Hepatocyte (in vitro differentiated cells): ENCODE measurements around the gene FGF2. TPM values are rescaled to one million over a fixed set of nuclear protein-coding genes. Genes with fewer than 3 reads are reported as not detected.

Source experiments
- DNase-seq: peaks from one replicate; pipeline ENCODE4 v3.0.0-alpha.2; 2016; ENCODE audit warnings: low spot score
- H2AFZ ChIP-seq: fragments of 200-600 bp; sonication (generic); 2 replicates; pipeline ENCODE4 v1.6.0; 2016; ENCODE audit warnings: antibody characterized with exemption, mild to moderate bottlenecking
- H3K27ac ChIP-seq: fragments of 200-600 bp; sonication (generic); 2 replicates; pipeline ENCODE4 v1.5.1; 2016; ENCODE audit warnings: mild to moderate bottlenecking
- H3K27me3 ChIP-seq: fragments of 200-600 bp; sonication (generic); 2 replicates; pipeline ENCODE4 v1.6.1; 2016
- H3K36me3 ChIP-seq: fragments of 200-600 bp; sonication (generic); replicated peaks from 2 replicates; pipeline ENCODE4 v1.5.1; 2016; ENCODE audit warnings: low read depth; ENCODE audit not compliant: insufficient read depth
- H3K4me1 ChIP-seq: fragments of 200-600 bp; sonication (generic); 2 replicates; pipeline ENCODE4 v1.5.1; 2016; ENCODE audit warnings: mild to moderate bottlenecking, moderate library complexity; ENCODE audit not compliant: insufficient read depth
- H3K4me2 ChIP-seq: fragments of 200-600 bp; sonication (generic); 2 replicates; pipeline ENCODE4 v1.6.0; 2016
- H3K4me3 ChIP-seq: fragments of 200-600 bp; sonication (generic); 2 replicates; pipeline ENCODE4 v1.5.1; 2016; ENCODE audit warnings: mild to moderate bottlenecking
- H3K79me2 ChIP-seq: fragments of 200-600 bp; sonication (generic); 2 replicates; pipeline ENCODE4 v1.6.0; 2017; ENCODE audit warnings: mild to moderate bottlenecking
- H3K9me2 ChIP-seq: fragments of 200-600 bp; sonication (generic); replicated peaks from 2 replicates; pipeline ENCODE4 v1.6.0; 2017; ENCODE audit warnings: mild to moderate bottlenecking; ENCODE audit not compliant: insufficient read depth
- H3K9me3 ChIP-seq: fragments of 200-600 bp; sonication (generic); 2 replicates; pipeline ENCODE4 v1.5.1; 2016; ENCODE audit warnings: low read depth, mild to moderate bottlenecking
- H4K20me1 ChIP-seq: fragments of 200-600 bp; sonication (generic); 2 replicates; pipeline ENCODE4 v1.6.0; 2016; ENCODE audit warnings: mild to moderate bottlenecking; ENCODE audit not compliant: insufficient read depth, poor library complexity, severe bottlenecking
- CTCF ChIP-seq: fragments of 200-600 bp; sonication (generic); IDR thresholded peaks from 2 replicates; pipeline ENCODE4 v1.5.1; 2016; ENCODE audit warnings: antibody characterized with exemption, mild to moderate bottlenecking; ENCODE audit not compliant: poor library complexity
- EZH2 ChIP-seq: fragments of 200-600 bp; sonication (generic); IDR thresholded peaks from 2 replicates; pipeline ENCODE4 v1.6.1; 2016; ENCODE audit warnings: antibody characterized with exemption, mild to moderate bottlenecking, borderline replicate concordance
- EZH2phosphoT487 ChIP-seq: fragments of 200-600 bp; sonication (generic); IDR thresholded peaks from one replicate; pipeline ENCODE4 v1.6.1; 2018; ENCODE audit warnings: antibody characterized with exemption, mild to moderate bottlenecking, low read depth, moderate library complexity; ENCODE audit not compliant: unreplicated experiment, severe bottlenecking
- whole genome bisulfite sequencing: methylation state at CpG from one replicate; pipeline ENCODE4 v1.1.6; 2016; ENCODE audit warnings: low lambda C conversion rate; ENCODE audit errors: missing lambda C conversion rate; 5-methylcytosine and 5-hydroxymethylcytosine counted together
- polyA plus RNA-seq: library from polyadenylated mRNA; unstranded; fragments of >200 nt; fragmentation: Nextera tagmentation; extraction: Ambion mirVana; gene quantifications from 2 replicates; pipeline ENCODE4 v1.2.1, GENCODE V29; 2016
- total RNA-seq: library from RNA; depleted of rRNA; stranded (reverse); fragments of >200 nt; gene quantifications from 2 replicates; pipeline ENCODE4 v1.2.3, GENCODE V29; 2014

The FGF2 gene
- total and polyA plus RNA-seq, 2 experiments from 2014 or later, result 3.9 to 9.7 TPM

- Histone ChIP-seq H3K36me3 (no peaks in the 10 kb centered on the region), H3K9me3 (no peaks in the 10 kb centered on the region), H3K4me2 (no peak overlapping the region), H4K20me1 (no peaks in the 10 kb centered on the region), H3K4me3 (no peak overlapping the region), H3K9me2 (no peaks in the 10 kb centered on the region), H2AFZ (no peak overlapping the region), H3K4me1 (no peaks in the 10 kb centered on the region), H3K79me2 (no peaks in the 10 kb centered on the region), H3K27ac (no peak overlapping the region), H3K27me3 (no peaks in the 10 kb centered on the region)
- WGBS, result 91% methylated on average over 2 of the region's 2 CpGs
- TF ChIP-seq EZH2 (no peak), CTCF (no peak), EZH2phosphoT487 (no peak)
- DNase-seq, result no peak
Observed at GRCh38 chr4:122814426-122814825, 12.2 kb upstream of the FGF2 start.

GRCh38 chr4:122815248-122815647 lies 11.4 kb upstream of the FGF2 start:
- H4K20me1 ChIP-seq, result no peaks in the 10 kb centered on the region
- H3K36me3 ChIP-seq, result no peaks in the 10 kb centered on the region
- DNase-seq, result no peak
- no peaks in the 10 kb centered on the region for H3K79me2 ChIP-seq
- H3K27me3 ChIP-seq, result no peaks in the 10 kb centered on the region
- TF ChIP-seq EZH2 (no peak), EZH2phosphoT487 (no peak), CTCF (no peak)
- no peaks in the 10 kb centered on the region for H3K9me2 ChIP-seq
- no peaks in the 10 kb centered on the region for H3K4me1 ChIP-seq
- no peak overlapping the region for H3K4me2 ChIP-seq
- WGBS, result 93% methylated on average over 6 of the region's 6 CpGs
- no peak overlapping the region for H3K4me3 ChIP-seq
- H3K27ac ChIP-seq, result no peak overlapping the region
- H2AFZ ChIP-seq, result no peak overlapping the region
- no peaks in the 10 kb centered on the region for H3K9me3 ChIP-seq

GRCh38 chr4:122816476-122816875 lies 10.2 kb upstream of the FGF2 start:
- Histone ChIP-seq H3K79me2 (no peaks in the 10 kb centered on the region), H3K4me3 (no peak overlapping the region), H3K27me3 (no peaks in the 10 kb centered on the region), H2AFZ (no peak overlapping the region), H3K4me2 (no peak overlapping the region), H4K20me1 (no peaks in the 10 kb centered on the region), H3K4me1 (no peaks in the 10 kb centered on the region), H3K9me2 (no peaks in the 10 kb centered on the region), H3K27ac (no peak overlapping the region), H3K9me3 (no peaks in the 10 kb centered on the region), H3K36me3 (no peaks in the 10 kb centered on the region)
- 95% methylated on average over 4 of the region's 4 CpGs for WGBS
- DNase-seq, result no peak
- no peak for TF ChIP-seq CTCF
- no peak for TF ChIP-seq EZH2phosphoT487
- no peak for TF ChIP-seq EZH2

- WGBS, result 92% methylated on average over 7 of the region's 7 CpGs
- no peak overlapping the region for H2AFZ ChIP-seq
- H3K9me3 ChIP-seq, result no peaks in the 10 kb centered on the region
- no peaks in the 10 kb centered on the region for H3K36me3 ChIP-seq
- no peak for DNase-seq
- H3K27ac ChIP-seq, result no peak overlapping the region
- H3K4me2 ChIP-seq, result no peak overlapping the region
- H3K4me3 ChIP-seq, result no peak overlapping the region
- H3K9me2 ChIP-seq, result no peaks in the 10 kb centered on the region
- H3K27me3 ChIP-seq, result no peaks in the 10 kb centered on the region
- no peaks in the 10 kb centered on the region for H3K4me1 ChIP-seq
- H3K79me2 ChIP-seq, result no peaks in the 10 kb centered on the region
- TF ChIP-seq CTCF (no peak), EZH2phosphoT487 (no peak), EZH2 (no peak)
- H4K20me1 ChIP-seq, result no peaks in the 10 kb centered on the region
Observed at GRCh38 chr4:122819708-122820449, 6.8 kb upstream of the FGF2 start.
